ENCODE measurements around the gene MAP3K2. TPM values are rescaled to one million over a fixed set of nuclear protein-coding genes. Genes with fewer than 3 reads are reported as not detected.
A peak's percentile ranks its signal among the peaks of the same experiment; 100 is the strongest.

Gene MAP3K2
- total RNA-seq, 1 donor from 2014 or later = 34.5 TPM

DNA sequence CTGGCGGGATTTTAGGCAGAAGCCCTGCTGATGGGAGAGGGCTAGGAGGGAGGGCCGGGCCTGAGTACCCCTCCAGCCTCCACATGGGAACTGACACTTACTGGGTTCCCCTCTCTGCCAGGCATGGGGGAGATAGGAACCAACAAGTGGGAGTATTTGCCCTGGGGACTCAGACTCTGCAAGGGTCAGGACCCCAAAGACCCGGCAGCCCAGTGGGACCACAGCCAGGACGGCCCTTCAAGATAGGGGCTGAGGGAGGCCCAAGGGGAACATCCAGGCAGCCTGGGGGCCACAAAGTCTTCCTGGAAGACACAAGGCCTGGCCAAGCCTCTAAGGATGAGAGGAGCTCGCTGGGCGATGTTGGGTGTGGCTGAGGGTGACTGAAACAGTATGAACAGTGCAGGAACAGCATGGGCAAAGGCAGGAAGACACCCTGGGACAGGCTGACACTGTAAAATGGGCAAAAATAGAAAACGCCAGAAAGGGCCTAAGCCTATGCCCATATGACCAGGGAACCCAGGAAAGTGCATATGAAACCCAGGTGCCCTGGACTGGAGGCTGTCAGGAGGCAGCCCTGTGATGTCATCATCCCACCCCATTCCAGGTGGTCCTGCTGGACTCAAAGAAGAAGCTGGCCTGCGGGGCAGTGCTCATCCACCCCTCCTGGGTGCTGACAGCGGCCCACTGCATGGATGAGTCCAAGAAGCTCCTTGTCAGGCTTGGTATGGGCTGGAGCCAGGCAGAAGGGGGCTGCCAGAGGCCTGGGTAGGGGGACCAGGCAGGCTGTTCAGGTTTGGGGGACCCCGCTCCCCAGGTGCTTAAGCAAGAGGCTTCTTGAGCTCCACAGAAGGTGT, 39.0 kb upstream of the MAP3K2 start:
- Mint-ChIP-seq H3K27ac (no peak overlapping the region), H3K27me3 (peaks cover 27% of the 10 kb centered on the region), H3K36me3 (ENCODE audit: insufficient read depth) (no peaks in the 10 kb centered on the region), H3K9me3 (ENCODE audit: low read depth) (no peaks in the 10 kb centered on the region), H3K4me1 (ENCODE audit: low read depth) (peaks cover 5% of the 10 kb centered on the region), H3K4me3 (ENCODE audit: low read depth) (no peak overlapping the region)
- TF ChIP-seq CTCF (IDR thresholded peaks at IDR 0.05; ENCODE audit: unreplicated experiment) = no peak
- no peak for DNase-seq (ENCODE audit: low spot score, unreplicated experiment)

DNA sequence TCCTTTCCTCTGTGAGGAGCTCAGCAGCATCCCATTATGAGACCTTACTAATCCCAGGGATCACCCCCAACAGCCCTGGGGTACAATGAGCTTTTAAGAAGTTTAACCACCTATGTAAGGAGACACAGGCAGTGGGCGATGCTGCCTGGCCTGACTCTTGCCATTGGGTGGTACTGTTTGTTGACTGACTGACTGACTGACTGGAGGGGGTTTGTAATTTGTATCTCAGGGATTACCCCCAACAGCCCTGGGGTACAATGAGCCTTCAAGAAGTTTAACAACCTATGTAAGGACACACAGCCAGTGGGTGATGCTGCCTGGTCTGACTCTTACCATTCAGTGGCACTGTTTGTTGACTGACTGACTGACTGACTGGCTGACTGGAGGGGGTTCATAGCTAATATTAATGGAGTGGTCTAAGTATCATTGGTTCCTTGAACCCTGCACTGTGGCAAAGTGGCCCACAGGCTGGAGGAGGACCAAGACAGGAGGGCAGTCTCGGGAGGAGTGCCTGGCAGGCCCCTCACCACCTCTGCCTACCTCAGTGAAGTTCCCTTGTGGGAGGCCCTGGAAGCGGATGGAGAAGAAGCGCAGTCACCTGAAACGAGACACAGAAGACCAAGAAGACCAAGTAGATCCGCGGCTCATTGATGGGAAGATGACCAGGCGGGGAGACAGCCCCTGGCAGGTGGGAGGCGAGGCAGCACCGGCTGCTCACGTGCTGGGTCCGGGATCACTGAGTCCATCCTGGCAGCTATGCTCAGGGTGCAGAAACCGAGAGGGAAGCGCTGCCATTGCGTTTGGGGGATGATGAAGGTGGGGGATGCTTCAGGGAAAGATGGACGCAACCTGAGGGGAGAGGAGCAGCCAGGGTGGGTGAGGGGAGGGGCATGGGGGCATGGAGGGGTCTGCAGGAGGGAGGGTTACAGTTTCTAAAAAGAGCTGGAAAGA, 38.0 kb upstream of the MAP3K2 start:
- no peak for TF ChIP-seq CTCF (IDR thresholded peaks at IDR 0.05; ENCODE audit: unreplicated experiment)
- Mint-ChIP-seq H3K9me3 (ENCODE audit: low read depth) (no peaks in the 10 kb centered on the region), H3K36me3 (ENCODE audit: insufficient read depth) (no peaks in the 10 kb centered on the region), H3K27me3 (peaks cover 36% of the 10 kb centered on the region), H3K4me1 (ENCODE audit: low read depth) (peaks cover 5% of the 10 kb centered on the region), H3K27ac (no peak overlapping the region), H3K4me3 (ENCODE audit: low read depth) (no peak overlapping the region)
- no peak for DNase-seq (ENCODE audit: low spot score, unreplicated experiment)

DNA sequence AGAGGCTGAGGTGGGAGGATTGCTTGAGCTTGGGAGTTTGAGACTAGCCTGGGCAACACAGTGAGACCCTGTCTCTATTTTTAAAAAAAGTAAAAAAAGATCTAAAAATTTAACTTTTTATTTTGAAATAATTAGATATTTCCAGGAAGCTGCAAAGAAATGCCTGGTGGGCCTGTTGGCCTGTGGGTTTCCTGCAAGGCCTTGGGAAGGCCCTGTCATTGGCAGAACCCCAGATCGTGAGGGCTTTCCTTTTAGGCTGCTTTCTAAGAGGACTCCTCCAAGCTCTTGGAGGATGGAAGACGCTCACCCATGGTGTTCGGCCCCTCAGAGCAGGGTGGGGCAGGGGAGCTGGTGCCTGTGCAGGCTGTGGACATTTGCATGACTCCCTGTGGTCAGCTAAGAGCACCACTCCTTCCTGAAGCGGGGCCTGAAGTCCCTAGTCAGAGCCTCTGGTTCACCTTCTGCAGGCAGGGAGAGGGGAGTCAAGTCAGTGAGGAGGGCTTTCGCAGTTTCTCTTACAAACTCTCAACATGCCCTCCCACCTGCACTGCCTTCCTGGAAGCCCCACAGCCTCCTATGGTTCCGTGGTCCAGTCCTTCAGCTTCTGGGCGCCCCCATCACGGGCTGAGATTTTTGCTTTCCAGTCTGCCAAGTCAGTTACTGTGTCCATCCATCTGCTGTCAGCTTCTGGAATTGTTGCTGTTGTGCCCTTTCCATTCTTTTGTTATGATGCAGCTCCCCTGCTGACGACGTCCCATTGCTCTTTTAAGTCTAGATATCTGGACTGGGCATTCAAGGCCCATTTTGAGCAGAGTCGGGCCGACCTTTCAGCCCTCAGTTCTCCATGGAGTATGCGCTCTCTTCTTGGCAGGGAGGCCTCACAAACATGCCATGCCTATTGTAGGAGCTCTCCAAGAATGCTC, 37.1 kb upstream of the MAP3K2 start:
- no peaks in the 10 kb centered on the region for H3K36me3 Mint-ChIP-seq (ENCODE audit: insufficient read depth)
- H3K4me3 Mint-ChIP-seq (ENCODE audit: low read depth) = no peak overlapping the region
- peaks cover 5% of the 10 kb centered on the region for H3K4me1 Mint-ChIP-seq (ENCODE audit: low read depth)
- H3K27ac Mint-ChIP-seq = no peak overlapping the region
- H3K27me3 Mint-ChIP-seq = peaks cover 43% of the 10 kb centered on the region
- TF ChIP-seq CTCF (IDR thresholded peaks at IDR 0.05; ENCODE audit: unreplicated experiment) = no peak
- H3K9me3 Mint-ChIP-seq (ENCODE audit: low read depth) = no peaks in the 10 kb centered on the region
- DNase-seq (ENCODE audit: low spot score, unreplicated experiment) = no peak

GRCh38 chr2:127423880-127424279, 36.1 kb upstream of the MAP3K2 start:
- DNase-seq (ENCODE audit: low spot score, unreplicated experiment) = no peak
- H3K4me3 Mint-ChIP-seq (ENCODE audit: low read depth) = peak overlapping the region; percentile 72
- peak; percentile 32 for TF ChIP-seq CTCF (IDR thresholded peaks at IDR 0.05; ENCODE audit: unreplicated experiment)
- no peaks in the 10 kb centered on the region for H3K36me3 Mint-ChIP-seq (ENCODE audit: insufficient read depth)
- no peak overlapping the region for H3K27ac Mint-ChIP-seq
- H3K4me1 Mint-ChIP-seq (ENCODE audit: low read depth) = peaks cover 7% of the 10 kb centered on the region
- H3K27me3 Mint-ChIP-seq = peaks cover 43% of the 10 kb centered on the region
- H3K9me3 Mint-ChIP-seq (ENCODE audit: low read depth) = no peaks in the 10 kb centered on the region
